IPS DF 6.9 (cell line): Measurements from ENCODE around the gene STK38.
"Not testable (repeated sequence)": the region's sequence is repeated elsewhere in the genome, so short reads cannot be mapped to it uniquely, and the experiment has no call there.

ENCODE experiments used
- DNase-seq: peaks from one replicate; pipeline ENCODE4 v3.0.0-alpha.2; 2013; ENCODE audit warnings: low read depth, low spot score
- H3K27ac ChIP-seq: one replicate; pipeline ENCODE4 v1.5.1; 2013; ENCODE audit warnings: low read length, control low read depth
- H3K27me3 ChIP-seq: 2 replicates; pipeline ENCODE4 v1.6.1; 2013; ENCODE audit warnings: mild to moderate bottlenecking, low read length; ENCODE audit not compliant: control insufficient read depth, insufficient read depth
- H3K36me3 ChIP-seq: 2 replicates; pipeline ENCODE4 v1.6.1; 2013; ENCODE audit warnings: low read length; ENCODE audit not compliant: control insufficient read depth, insufficient read depth
- H3K4me1 ChIP-seq: 2 replicates; pipeline ENCODE4 v1.6.1; 2013; ENCODE audit warnings: low read length; ENCODE audit not compliant: control insufficient read depth, insufficient read depth
- H3K4me3 ChIP-seq: 2 replicates; pipeline ENCODE4 v1.5.1; 2013; ENCODE audit warnings: mild to moderate bottlenecking, low read length
- H3K9me3 ChIP-seq: 2 replicates; pipeline ENCODE4 v1.6.1; 2013; ENCODE audit warnings: low read length, inconsistent platforms; ENCODE audit not compliant: control insufficient read depth, insufficient read depth
- WGBS: extraction: QIAGEN DNeasy Blood & Tissue Kit; methylation state at CpG from one replicate; pipeline ENCODE4 v1.1.7; 2013; ENCODE audit warnings: mixed read lengths, missing lambda C conversion rate; ENCODE audit not compliant: insufficient read length, insufficient coverage; 5-methylcytosine and 5-hydroxymethylcytosine counted together

STK38 gene

DNA sequence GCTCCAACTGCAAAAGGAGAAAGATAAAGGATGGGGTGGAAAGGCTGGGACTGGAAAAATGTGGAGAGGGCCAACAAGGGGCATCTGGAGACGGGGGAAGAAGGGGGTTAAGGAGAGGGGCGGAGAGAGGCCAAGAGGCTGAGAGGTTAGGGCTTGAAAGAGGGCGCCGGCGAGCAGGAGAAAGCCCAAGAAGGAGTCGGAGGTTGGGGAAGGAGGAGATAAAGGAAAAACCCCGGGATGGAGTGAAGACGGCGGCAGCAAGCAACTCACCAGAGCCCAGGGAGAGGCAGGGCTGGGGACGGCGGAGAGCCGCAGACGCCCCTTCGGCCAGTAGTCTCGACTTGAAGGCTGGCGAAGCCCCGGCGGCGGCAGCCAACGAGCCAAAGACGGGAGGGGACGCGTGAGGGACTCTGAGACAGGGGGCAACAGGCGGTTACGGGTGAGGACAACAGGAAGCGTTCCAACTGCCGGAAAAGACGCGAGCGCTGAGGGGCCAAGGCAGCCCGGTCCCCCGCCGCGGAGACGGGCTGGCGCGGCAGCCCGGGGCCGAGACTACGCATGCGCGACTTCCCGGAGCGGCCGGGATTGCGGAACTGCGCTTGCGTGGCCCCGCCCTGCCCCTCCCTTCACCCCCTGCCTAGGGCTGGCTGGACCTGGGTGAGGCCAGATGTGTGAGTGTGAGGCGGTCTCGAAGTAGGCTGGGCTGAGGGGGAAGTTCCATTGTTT is at the start of gene STK38:
STK38 (minus strand) TSS at position 560 of the 726 bp plus-strand sequence. CDS start 7,277 bp downstream, outside the sequence.
- H3K4me1 ChIP-seq = no peaks in the 10 kb centered on the region; the same call in 1 of the 2 replicates
- no CpG with 5 or more reads among the region's 51 CpGs for WGBS

DNA sequence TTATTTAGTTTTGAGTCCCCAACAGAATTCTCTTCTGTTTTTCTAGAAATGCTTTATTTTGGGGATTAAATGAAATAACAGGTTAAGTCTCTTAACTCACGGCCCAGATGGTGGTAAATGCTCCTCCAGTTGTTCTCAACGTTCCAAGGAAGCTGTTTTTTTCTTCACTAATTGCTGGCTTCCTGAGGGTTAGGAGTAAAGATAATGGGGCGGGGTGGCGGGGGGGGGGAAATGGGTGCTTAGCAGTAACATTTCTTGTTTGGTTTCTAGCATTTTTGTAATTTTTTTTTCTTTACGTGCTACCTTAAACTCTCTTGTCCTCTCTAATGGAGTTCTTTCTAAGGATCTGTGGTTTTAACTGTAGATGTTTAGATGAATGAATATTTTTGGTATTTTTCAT is 49.1 kb upstream of the STK38 start:
- peak overlapping the region; percentile 87; the same call in 1 of the 2 replicates for H3K4me3 ChIP-seq
- H3K4me1 ChIP-seq = no peaks in the 10 kb centered on the region; the same call in 1 of the 2 replicates
- H3K36me3 ChIP-seq = peaks cover 41% of the 10 kb centered on the region
- no peaks in the 10 kb centered on the region for H3K9me3 ChIP-seq
- H3K27me3 ChIP-seq = no peaks in the 10 kb centered on the region
- no CpG with 5 or more reads among the region's 5 CpGs for WGBS
- H3K27ac ChIP-seq = no peak overlapping the region
- DNase-seq = no peak

More for the DNA sequence above, at the start of gene STK38:
- no peaks in the 10 kb centered on the region for H3K36me3 ChIP-seq
- peak; percentile 77 for DNase-seq
- H3K9me3 ChIP-seq = no peaks in the 10 kb centered on the region
- H3K27me3 ChIP-seq = no peaks in the 10 kb centered on the region
- no peak within 1 kb of the TSS for H3K27ac ChIP-seq
- H3K4me3 ChIP-seq = peak within 1 kb of the TSS; percentile 90

DNA sequence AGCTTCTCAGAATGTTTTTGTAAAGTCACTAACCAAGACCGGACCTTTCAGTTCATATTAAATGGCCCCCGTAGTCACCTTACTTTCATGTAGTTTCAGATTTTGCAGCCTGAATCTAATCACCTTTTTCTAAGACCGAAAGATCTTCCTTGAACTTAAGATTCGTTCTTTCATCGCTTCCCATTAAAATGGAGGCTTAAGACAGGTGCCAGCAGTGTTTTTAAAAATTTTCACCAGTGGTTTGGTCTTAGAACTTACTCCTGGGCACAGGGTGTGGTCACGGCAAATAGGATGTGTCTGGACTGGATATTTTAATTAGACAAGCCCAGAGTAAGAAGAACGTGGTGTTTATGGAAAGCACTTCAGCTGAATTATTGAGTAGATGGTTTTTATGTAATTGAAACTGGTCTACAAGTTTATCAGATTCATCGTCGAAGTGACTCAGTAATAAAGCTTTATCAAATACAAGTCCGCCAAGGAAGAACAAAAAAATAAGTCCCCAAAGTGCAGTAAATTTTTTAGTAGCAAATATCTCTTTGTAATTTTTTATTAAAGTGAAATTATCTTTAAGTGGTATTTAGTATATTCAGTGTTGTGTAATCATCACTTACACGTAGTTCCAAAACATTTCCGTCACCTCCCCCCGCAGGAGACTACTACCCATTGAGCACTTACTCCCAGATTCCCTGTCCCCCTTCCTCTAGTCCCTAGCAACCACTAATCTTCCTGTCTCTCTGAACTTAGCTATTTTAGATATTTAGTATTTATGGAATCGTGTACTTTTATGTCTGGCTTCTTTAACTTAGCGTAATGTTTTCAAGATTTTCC is 47.8 kb upstream of the STK38 start:
- H3K9me3 ChIP-seq = no peaks in the 10 kb centered on the region
- no peaks in the 10 kb centered on the region for H3K27me3 ChIP-seq
- H3K4me3 ChIP-seq = peak overlapping the region; percentile 87
- DNase-seq = no peak
- WGBS = no CpG with 5 or more reads among the region's 15 CpGs
- no peak overlapping the region for H3K27ac ChIP-seq
- peaks cover 28% of the 10 kb centered on the region for H3K36me3 ChIP-seq
- H3K4me1 ChIP-seq = no peaks in the 10 kb centered on the region; the same call in 1 of the 2 replicates

DNA sequence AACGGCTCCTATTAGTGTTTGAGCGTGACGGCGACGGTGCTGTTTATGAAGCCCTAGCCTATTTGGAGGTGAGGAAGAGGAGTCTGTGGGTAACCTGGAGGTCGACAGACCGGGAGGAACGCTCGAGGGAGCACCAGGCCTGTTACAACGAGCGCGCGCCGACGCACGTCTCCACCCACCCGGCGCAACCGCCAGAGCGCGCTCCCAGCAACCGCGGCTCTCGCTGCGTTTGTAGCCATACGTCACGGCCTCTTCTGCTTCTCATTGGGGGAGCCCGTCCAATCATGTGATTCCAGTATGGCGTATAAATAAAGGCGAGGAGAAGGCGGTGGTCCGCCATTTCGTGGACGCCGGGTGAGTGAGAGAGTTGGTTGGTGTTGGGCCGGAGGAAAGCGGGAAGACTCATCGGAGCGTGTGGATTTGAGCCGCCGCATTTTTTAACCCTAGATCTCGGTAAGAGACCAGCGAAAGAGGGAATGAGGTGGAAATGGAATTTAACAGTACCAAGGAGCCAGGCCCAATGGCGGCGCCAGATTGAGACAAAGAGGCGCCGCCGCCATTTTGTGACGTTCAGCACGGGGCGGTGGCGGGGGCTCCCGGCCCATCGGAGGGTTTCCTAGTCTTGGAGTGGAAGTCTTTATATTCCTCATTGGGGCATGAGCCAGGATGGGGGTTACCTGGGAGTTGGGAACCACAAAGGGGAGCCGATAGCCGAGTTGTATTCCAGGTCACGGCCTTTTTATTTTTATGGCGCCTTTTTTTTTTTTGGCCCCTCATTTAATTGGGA is 46.9 kb upstream of the STK38 start, which contains the start of gene SRSF3:
SRSF3 (plus strand) TSS at position 334 of the 787 bp plus-strand sequence. CDS start 2,401 bp downstream, outside the sequence.
- Histone ChIP-seq H3K4me3 (peak within 1 kb of the TSS; percentile 87), H3K36me3 (peaks cover 21% of the 10 kb centered on the region), H3K4me1 (no peaks in the 10 kb centered on the region; the same call in 1 of the 2 replicates), H3K9me3 (no peaks in the 10 kb centered on the region), H3K27me3 (no peaks in the 10 kb centered on the region), H3K27ac (no peak within 1 kb of the TSS)
- DNase-seq = peak; percentile 90
- no CpG with 5 or more reads among the region's 58 CpGs for WGBS

DNA sequence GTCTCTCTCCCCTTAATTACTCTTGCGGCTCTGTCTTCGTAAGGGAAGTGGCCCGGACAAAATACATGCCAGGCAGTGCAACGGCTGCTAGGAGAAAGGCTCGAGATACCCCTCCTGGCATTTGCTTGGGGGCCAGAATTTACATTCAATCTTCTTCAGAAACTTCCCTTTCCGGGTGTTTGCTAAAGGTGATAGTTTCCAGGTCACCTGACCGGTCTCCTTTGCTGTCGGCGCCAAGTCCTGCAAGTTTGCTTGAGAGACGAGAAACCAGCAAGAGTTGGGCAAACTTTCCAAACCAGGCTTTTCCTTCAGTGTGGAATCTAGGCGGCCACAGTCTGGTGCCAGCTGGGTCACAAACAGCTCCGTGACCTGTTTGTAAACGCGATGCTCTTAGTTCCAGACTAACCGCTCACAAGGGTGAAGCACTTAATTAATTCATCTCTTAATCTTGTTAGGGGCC is 46.3 kb upstream of the STK38 start:
- Histone ChIP-seq H3K27me3 (no peaks in the 10 kb centered on the region), H3K4me3 (peak overlapping the region; percentile 66; the same call in 1 of the 2 replicates), H3K4me1 (no peaks in the 10 kb centered on the region; the same call in 1 of the 2 replicates), H3K27ac (no peak overlapping the region), H3K9me3 (no peaks in the 10 kb centered on the region), H3K36me3 (peaks cover 15% of the 10 kb centered on the region)
- DNase-seq = no peak
- WGBS = no CpG with 5 or more reads among the region's 15 CpGs

DNA sequence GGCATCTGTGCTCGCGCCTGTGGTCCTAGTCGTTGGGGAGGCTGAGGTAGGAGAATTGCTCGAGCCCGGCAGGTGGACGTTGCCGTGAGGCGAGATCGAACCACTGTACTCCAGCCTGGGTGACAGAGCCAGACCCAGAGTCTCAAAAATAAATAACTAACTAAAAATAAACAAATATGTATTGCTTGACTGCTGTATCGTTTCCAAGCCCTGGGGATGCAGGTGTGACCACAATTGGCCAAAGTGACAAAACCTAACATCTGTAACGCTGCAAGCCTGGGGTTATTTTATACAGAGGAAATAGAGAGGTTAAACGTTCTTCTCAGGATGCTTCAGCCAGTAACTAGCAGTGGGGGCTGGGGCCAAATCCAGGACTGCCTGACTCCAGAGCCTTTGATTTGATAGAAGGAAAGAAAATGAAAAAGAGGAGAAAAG is 45.0 kb upstream of the STK38 start:
- H3K4me1 ChIP-seq = no peaks in the 10 kb centered on the region
- no peak overlapping the region for H3K4me3 ChIP-seq
- peaks cover 6% of the 10 kb centered on the region; the same call in 1 of the 2 replicates for H3K36me3 ChIP-seq
- H3K27ac ChIP-seq = no peak overlapping the region
- no peak for DNase-seq
- no peaks in the 10 kb centered on the region for H3K9me3 ChIP-seq
- H3K27me3 ChIP-seq = no peaks in the 10 kb centered on the region
- no CpG with 5 or more reads among the region's 12 CpGs for WGBS

DNA sequence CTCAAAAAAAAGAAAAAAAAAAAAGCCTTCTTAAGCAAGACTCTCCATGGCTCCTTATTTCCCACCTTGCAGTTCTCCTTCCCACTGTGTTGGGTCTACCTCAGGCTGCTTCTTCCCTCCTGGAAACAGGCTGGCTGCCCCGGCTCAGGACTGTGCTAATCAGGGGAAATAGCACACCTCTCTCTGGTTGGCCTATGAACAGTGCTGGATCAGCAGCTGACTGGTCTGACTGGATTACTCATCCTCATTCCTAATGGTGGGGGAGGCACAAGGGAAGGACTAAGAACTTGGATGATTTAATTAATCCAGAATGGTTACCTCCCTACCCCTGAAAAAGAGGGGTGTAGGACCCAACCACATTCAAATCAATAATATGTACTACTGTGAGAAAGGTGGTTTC is 43.0 kb upstream of the STK38 start:
- H3K27me3 ChIP-seq = no peaks in the 10 kb centered on the region
- H3K27ac ChIP-seq = no peak overlapping the region
- H3K4me1 ChIP-seq = no peaks in the 10 kb centered on the region
- WGBS = no CpG with 5 or more reads among the region's 1 CpG
- no peak overlapping the region for H3K4me3 ChIP-seq
- H3K9me3 ChIP-seq = no peaks in the 10 kb centered on the region
- DNase-seq = no peak
- H3K36me3 ChIP-seq = no peaks in the 10 kb centered on the region

DNA sequence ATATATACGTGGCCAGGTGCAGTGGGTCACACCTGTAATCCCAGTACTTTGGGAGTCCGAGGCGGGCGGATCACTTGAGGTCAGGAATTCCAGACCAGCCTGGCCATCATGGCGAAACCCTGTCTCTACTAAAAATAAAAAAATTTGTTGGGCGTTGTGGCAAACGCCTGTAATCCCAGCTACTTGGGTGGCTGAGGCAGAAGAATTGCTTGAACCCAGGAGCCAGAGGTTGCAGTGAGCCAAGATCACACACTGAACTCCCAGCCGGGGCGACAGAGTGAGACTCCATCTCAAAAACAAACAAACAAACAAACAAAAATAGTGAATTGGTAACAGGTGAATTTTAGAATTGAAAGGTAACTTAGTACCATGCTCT is 41.7 kb upstream of the STK38 start:
- H3K27me3 ChIP-seq, H3K27ac ChIP-seq, H3K36me3 ChIP-seq, H3K4me1 ChIP-seq, H3K4me3 ChIP-seq, DNase-seq, H3K9me3 ChIP-seq: not testable (repeated sequence)
- no CpG with 5 or more reads among the region's 9 CpGs for WGBS

DNA sequence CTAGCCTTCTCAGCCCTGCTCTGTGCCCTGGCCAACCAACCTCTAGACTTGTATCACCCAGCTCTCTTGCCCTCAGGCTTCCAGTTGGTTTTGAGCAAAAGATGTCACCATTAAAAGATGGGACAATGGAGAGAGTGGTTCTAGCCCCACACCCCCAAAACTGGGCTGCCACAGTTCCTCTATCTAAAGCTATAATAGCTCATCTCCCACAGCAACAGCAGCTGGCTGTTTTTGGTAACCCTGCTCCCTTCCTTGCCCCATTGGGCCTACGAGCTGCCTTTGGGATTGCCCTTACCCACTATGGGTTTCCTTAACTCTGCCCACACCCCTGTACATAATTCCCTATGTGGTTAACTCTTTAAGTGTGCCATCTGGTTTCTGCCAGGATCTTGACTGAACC is 39.3 kb upstream of the STK38 start:
- Histone ChIP-seq H3K36me3 (no peaks in the 10 kb centered on the region), H3K9me3 (no peaks in the 10 kb centered on the region), H3K27me3 (no peaks in the 10 kb centered on the region), H3K4me3 (no peak overlapping the region), H3K27ac (no peak overlapping the region), H3K4me1 (no peaks in the 10 kb centered on the region)
- no CpG with 5 or more reads among the region's 1 CpG for WGBS
- no peak for DNase-seq

DNA sequence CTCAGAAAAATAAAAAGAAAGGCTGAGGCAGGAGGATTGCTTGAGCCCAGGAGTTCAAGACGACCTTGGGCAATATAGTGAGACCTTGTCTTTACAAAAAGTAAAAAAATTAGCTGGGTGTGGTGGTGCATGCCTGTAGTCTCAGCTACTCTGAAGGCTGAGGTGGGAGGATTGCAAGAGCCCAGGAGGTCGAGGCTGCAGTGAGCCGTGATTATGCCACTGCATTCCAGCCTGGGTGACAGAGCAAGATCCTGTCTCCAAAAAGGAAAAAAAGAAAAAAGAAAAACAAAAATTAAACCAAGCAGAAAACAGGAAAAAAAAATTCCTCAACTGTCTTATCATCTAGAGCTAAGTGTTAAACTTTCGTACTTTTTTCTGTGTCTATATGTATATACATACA is 34.4 kb upstream of the STK38 start:
- no CpG with 5 or more reads among the region's 4 CpGs for WGBS
- no peaks in the 10 kb centered on the region for H3K27me3 ChIP-seq
- DNase-seq = no peak
- no peak overlapping the region for H3K27ac ChIP-seq
- H3K36me3 ChIP-seq = no peaks in the 10 kb centered on the region
- H3K4me3 ChIP-seq = no peak overlapping the region
- H3K9me3 ChIP-seq = no peaks in the 10 kb centered on the region
- H3K4me1 ChIP-seq = no peaks in the 10 kb centered on the region
